Fibroblast of lung (primary cell): Measurements from ENCODE around the gene ALMS1.
"Not testable (repeated sequence)": the region's sequence is repeated elsewhere in the genome, so short reads cannot be mapped to it uniquely, and the experiment has no call there.

Source experiments
- EZH2 ChIP-seq: IDR thresholded peaks from 2 replicates; pipeline ENCODE4 v1.5.1; 2012; ENCODE audit warnings: low read length, control low read depth, mild to moderate bottlenecking; ENCODE audit errors: missing control alignments
- TF ChIP-seq, protein P1 (sequence below), 2 donors: IDR thresholded peaks in 1 of 2; conservative IDR thresholded peaks in 1 of 2; 1 replicate in 1 of 2; 2 replicates in 1 of 2; pipeline ENCODE4 v1.5.1; 2011 to 2012; ENCODE audit warnings: low read length in 2 of 2, control low read depth in 1 of 2, inconsistent platforms in 1 of 2, low read depth in 1 of 2, mild to moderate bottlenecking in 1 of 2

DNA sequence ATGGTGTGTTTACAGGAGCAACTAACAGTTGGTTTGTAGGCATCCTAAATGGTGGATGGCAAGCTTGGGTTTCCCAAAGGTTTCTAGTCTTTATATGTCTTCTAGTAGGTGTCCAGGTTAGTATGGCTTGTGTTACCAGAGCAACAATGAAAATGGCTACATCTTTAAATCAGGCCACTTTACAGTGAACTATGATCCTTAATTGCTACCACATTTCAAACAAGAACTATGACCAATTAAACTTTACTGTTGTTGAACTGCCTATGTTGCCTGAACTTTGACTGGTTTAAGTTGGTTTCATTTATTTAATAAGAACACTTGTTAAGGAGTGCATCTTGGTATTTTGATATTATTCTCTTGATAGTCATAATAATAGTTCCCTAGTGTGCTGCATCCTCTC is 251.3 kb downstream of the ALMS1 start:
- TF ChIP-seq, protein P1, sequence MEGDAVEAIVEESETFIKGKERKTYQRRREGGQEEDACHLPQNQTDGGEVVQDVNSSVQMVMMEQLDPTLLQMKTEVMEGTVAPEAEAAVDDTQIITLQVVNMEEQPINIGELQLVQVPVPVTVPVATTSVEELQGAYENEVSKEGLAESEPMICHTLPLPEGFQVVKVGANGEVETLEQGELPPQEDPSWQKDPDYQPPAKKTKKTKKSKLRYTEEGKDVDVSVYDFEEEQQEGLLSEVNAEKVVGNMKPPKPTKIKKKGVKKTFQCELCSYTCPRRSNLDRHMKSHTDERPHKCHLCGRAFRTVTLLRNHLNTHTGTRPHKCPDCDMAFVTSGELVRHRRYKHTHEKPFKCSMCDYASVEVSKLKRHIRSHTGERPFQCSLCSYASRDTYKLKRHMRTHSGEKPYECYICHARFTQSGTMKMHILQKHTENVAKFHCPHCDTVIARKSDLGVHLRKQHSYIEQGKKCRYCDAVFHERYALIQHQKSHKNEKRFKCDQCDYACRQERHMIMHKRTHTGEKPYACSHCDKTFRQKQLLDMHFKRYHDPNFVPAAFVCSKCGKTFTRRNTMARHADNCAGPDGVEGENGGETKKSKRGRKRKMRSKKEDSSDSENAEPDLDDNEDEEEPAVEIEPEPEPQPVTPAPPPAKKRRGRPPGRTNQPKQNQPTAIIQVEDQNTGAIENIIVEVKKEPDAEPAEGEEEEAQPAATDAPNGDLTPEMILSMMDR (conservative IDR thresholded peaks at IDR 0.05 in 1 of 2, IDR thresholded peaks at IDR 0.05 in 1 of 2; ENCODE audit: low read depth in 1 of 2, low read length in 2 of 2): not testable (repeated sequence)
- TF ChIP-seq EZH2: not testable (repeated sequence)
